Measurements from ENCODE around the gene AMDHD2.

DNA sequence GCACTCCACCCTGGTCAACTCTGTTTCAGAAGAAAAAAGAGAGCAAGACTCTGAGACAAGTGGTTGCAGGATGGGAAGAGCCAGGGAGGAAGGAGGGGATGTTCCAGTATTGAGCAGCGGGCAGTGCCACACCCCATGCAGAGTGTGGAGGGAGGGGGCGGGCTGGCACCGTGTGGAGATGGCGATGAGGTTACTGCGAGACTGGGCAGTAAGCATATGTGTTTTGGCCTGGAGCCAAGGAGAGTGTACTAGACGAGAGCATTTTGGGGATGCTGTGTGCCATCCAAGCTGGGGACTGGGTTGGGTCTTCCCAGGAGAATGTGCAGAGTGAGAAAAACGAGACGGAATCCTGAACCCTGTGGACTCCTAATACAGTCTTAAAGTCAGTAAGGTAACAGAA lies 41.9 kb upstream of the AMDHD2 start:
- TF ChIP-seq EZH2 (IDR thresholded peaks at IDR 0.05), result no peak
- TF ChIP-seq, protein P1, sequence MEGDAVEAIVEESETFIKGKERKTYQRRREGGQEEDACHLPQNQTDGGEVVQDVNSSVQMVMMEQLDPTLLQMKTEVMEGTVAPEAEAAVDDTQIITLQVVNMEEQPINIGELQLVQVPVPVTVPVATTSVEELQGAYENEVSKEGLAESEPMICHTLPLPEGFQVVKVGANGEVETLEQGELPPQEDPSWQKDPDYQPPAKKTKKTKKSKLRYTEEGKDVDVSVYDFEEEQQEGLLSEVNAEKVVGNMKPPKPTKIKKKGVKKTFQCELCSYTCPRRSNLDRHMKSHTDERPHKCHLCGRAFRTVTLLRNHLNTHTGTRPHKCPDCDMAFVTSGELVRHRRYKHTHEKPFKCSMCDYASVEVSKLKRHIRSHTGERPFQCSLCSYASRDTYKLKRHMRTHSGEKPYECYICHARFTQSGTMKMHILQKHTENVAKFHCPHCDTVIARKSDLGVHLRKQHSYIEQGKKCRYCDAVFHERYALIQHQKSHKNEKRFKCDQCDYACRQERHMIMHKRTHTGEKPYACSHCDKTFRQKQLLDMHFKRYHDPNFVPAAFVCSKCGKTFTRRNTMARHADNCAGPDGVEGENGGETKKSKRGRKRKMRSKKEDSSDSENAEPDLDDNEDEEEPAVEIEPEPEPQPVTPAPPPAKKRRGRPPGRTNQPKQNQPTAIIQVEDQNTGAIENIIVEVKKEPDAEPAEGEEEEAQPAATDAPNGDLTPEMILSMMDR (IDR thresholded peaks at IDR 0.05), result no peak
